NCI-H524 treated with DMSO at 0.1 percent for 48 hours (cell line): Measurements from ENCODE around the gene ALAS1.

ENCODE experiments used
- DNase-seq: peaks from one replicate; lab custom pipeline; 2025; lab: John Stamatoyannopoulos, UW

The ALAS1 gene

GRCh38 chr3:52249683-52250082 is 51.7 kb downstream of the ALAS1 start:
- DNase-seq, result no peak

- DNase-seq, result no peak
Observed at GRCh38 chr3:52250122-52250521, 52.2 kb downstream of the ALAS1 start.

- DNase-seq, result no peak
Observed at GRCh38 chr3:52253314-52254304, 55.6 kb downstream of the ALAS1 start.

GRCh38 chr3:52254608-52255007 is 56.6 kb downstream of the ALAS1 start:
- DNase-seq, result no peak

GRCh38 chr3:52256159-52256558 is 58.2 kb downstream of the ALAS1 start:
- DNase-seq, result no peak

- DNase-seq, result no peak
Observed at GRCh38 chr3:52256622-52257021, 58.7 kb downstream of the ALAS1 start.

- no peak for DNase-seq
Observed at GRCh38 chr3:52257911-52258310, 60.0 kb downstream of the ALAS1 start.

- no peak for DNase-seq
Observed at GRCh38 chr3:52259035-52259434, 61.1 kb downstream of the ALAS1 start.

GRCh38 chr3:52259448-52259847 is 61.5 kb downstream of the ALAS1 start:
- no peak for DNase-seq

GRCh38 chr3:52262447-52262846 is 64.5 kb downstream of the ALAS1 start:
- no peak for DNase-seq
